RWPE2 (cell line): ENCODE measurements around the gene MRTFA.

Source experiments
- ATAC-seq: fragments of 200-7000 bp; cut with Tn5 transposase; 3 replicates; pipeline ENCODE4 v1.9.1; 2021; ENCODE audit warnings: low read depth
- DNase-seq: peaks from one replicate; pipeline ENCODE4 v3.0.0-alpha.2; 2020; ENCODE audit warnings: low spot score
- H3K27ac ChIP-seq: fragments of 450-650 bp; 2 replicates; pipeline ENCODE4 v1.5.1; 2017; ENCODE audit warnings: mild to moderate bottlenecking; ENCODE audit not compliant: poor library complexity, severe bottlenecking
- H3K27me3 ChIP-seq: fragments of 250-450 bp; sonication (Bioruptor Pico); 2 replicates; pipeline ENCODE4 v1.5.1; 2021; ENCODE audit warnings: mild to moderate bottlenecking, moderate library complexity; ENCODE audit not compliant: insufficient read depth, poor library complexity, severe bottlenecking
- H3K36me3 ChIP-seq: fragments of 250-450 bp; sonication (Bioruptor Pico); 2 replicates; pipeline ENCODE4 v1.5.1; 2020; ENCODE audit warnings: low read depth, mild to moderate bottlenecking, moderate library complexity
- H3K4me1 ChIP-seq: fragments of 250-450 bp; sonication (Bioruptor Pico); 2 replicates; pipeline ENCODE4 v1.5.1; 2021; ENCODE audit warnings: mild to moderate bottlenecking, moderate library complexity; ENCODE audit not compliant: insufficient read depth, poor library complexity, severe bottlenecking
- H3K4me3 ChIP-seq: fragments of 250-450 bp; sonication (Bioruptor Pico); 2 replicates; pipeline ENCODE4 v1.5.1; 2021; ENCODE audit warnings: mild to moderate bottlenecking, moderate library complexity; ENCODE audit not compliant: severe bottlenecking
- H3K9me3 ChIP-seq: fragments of 250-450 bp; sonication (Bioruptor Pico); 2 replicates; pipeline ENCODE4 v1.5.1; 2021; ENCODE audit warnings: mild to moderate bottlenecking, moderate library complexity; ENCODE audit not compliant: severe bottlenecking
- TF ChIP-seq, protein P1 (sequence below): fragments of 450-650 bp; IDR thresholded peaks from one replicate; pipeline ENCODE4 v1.5.1; 2017; ENCODE audit warnings: mild to moderate bottlenecking, moderate library complexity; ENCODE audit not compliant: poor library complexity, severe bottlenecking

Gene MRTFA

DNA sequence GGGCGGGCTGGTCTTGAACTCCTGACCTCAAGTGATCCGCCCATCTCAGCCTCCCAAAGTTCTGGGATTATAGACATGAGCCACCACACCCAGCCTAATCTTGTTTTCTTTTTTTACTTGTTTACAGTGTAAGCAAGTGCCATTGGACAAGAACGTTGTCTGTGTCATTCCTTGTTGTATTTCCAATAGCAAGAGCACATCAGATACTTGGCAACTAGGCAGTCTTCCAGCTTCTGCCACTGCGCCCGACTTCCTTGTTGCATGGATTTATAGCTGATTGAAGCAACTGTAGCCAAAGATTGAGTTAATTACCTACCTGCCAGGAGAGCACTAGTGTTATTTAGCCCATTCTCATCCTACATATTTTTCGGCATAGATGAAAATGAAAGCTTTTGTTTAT, 269.2 kb downstream of the MRTFA start:
- no peak overlapping the region for H3K27ac ChIP-seq
- ATAC-seq (no peak), DNase-seq (no peak)
- H3K27me3 ChIP-seq = no peaks in the 10 kb centered on the region
- no peak overlapping the region for H3K4me3 ChIP-seq
- no peaks in the 10 kb centered on the region for H3K9me3 ChIP-seq
- peaks cover 62% of the 10 kb centered on the region for H3K36me3 ChIP-seq
- no peaks in the 10 kb centered on the region for H3K4me1 ChIP-seq
- TF ChIP-seq, protein P1, sequence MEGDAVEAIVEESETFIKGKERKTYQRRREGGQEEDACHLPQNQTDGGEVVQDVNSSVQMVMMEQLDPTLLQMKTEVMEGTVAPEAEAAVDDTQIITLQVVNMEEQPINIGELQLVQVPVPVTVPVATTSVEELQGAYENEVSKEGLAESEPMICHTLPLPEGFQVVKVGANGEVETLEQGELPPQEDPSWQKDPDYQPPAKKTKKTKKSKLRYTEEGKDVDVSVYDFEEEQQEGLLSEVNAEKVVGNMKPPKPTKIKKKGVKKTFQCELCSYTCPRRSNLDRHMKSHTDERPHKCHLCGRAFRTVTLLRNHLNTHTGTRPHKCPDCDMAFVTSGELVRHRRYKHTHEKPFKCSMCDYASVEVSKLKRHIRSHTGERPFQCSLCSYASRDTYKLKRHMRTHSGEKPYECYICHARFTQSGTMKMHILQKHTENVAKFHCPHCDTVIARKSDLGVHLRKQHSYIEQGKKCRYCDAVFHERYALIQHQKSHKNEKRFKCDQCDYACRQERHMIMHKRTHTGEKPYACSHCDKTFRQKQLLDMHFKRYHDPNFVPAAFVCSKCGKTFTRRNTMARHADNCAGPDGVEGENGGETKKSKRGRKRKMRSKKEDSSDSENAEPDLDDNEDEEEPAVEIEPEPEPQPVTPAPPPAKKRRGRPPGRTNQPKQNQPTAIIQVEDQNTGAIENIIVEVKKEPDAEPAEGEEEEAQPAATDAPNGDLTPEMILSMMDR = no peak

DNA sequence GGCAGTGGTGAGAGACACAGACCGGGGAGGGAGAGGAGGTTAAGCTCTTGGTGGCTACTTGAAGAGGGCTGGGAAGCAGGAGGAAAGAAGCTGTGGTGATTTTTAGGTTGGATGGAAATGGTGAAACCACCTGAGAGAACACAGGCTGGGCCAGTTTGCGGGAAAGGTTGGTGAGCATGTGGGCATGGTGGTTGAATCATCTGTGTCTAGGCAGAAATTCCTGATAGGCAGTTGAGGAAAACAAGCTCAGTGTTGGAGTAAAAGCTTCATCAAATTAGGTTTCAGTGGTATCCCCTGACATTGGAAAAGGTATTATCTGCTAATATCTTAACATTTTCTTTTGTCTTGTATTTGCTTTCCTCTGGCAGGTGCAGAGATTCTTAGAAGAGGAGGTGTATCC, 270.5 kb downstream of the MRTFA start:
- H3K27me3 ChIP-seq = no peaks in the 10 kb centered on the region
- no peak overlapping the region for H3K27ac ChIP-seq
- DNase-seq (no peak), ATAC-seq (no peak)
- TF ChIP-seq, protein P1 = no peak
- no peaks in the 10 kb centered on the region for H3K9me3 ChIP-seq
- H3K4me3 ChIP-seq = no peak overlapping the region
- H3K36me3 ChIP-seq = peaks cover 73% of the 10 kb centered on the region
- no peaks in the 10 kb centered on the region for H3K4me1 ChIP-seq

DNA sequence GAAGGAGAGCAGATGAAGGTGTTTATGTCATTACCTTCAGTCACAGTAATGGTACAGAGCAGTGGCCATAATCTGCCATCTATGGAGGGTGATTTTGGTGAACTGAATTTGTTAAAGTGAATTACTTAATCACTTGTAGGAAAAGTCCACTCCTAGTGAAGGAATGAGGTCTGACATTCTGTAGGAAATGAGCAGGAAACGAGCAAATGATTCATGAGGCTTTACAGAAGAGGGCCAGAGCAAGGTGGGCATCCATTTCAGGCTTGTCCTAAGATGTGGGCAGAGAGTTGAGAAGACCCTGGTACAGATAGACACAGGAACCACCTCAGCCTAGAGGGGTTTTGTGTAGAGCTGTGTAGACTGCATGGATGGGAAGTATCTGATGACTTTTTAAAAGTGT, 272.1 kb downstream of the MRTFA start:
- Histone ChIP-seq H3K36me3 (peaks cover 85% of the 10 kb centered on the region), H3K27me3 (no peaks in the 10 kb centered on the region), H3K9me3 (no peaks in the 10 kb centered on the region), H3K4me3 (no peak overlapping the region), H3K27ac (no peak overlapping the region), H3K4me1 (no peaks in the 10 kb centered on the region)
- DNase-seq = no peak
- TF ChIP-seq, protein P1 = no peak
- no peak for ATAC-seq

DNA sequence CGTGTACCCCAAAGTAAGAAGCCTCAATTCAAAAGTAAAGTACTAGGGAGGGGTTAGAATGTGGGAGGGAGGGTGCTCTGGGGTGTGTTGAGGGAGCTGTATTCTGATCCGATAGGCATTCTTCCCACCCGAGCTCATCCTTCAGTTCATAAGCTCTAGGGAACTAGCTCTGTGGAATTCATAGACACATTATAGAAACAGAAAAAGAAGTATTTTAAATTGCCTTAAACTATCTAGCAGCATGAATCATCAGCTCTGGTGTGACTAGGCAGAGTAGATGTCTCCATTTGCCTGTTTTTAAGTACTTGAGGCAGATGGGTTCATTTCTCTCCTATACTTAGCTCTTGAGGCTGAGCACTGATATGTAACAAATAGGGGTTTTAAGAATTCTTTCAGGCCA, 273.5 kb downstream of the MRTFA start:
- H3K4me1 ChIP-seq = no peaks in the 10 kb centered on the region
- TF ChIP-seq, protein P1 = no peak
- no peak for DNase-seq
- no peaks in the 10 kb centered on the region for H3K9me3 ChIP-seq
- H3K27me3 ChIP-seq = no peaks in the 10 kb centered on the region
- no peak overlapping the region for H3K4me3 ChIP-seq
- H3K27ac ChIP-seq = no peak overlapping the region
- no peak for ATAC-seq
- peaks cover 94% of the 10 kb centered on the region for H3K36me3 ChIP-seq

DNA sequence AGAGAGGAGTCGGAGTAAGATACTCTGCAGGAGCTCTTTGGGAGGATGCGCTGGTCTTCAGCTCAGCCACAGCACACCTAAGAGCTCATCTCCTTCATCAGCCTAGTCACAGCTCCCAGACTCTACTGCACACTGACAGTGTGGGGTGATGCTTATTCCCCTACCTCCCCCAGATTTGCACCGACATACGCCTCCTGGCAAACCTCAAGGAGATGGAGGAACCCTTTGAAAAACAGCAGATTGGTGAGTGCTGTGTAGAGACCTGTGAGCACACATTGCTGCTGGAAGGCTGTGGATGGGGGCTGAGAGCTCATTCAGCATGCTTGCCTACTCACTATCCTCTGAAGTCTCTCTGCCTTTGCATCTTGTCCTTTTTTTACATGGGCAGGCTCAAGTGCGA, 275.4 kb downstream of the MRTFA start:
- no peak for ATAC-seq
- TF ChIP-seq, protein P1 = no peak
- Histone ChIP-seq H3K27me3 (no peaks in the 10 kb centered on the region), H3K9me3 (no peaks in the 10 kb centered on the region), H3K4me3 (no peak overlapping the region), H3K27ac (no peak overlapping the region), H3K36me3 (peaks cover 93% of the 10 kb centered on the region), H3K4me1 (no peaks in the 10 kb centered on the region)
- DNase-seq = no peak
